22Rv1 (cell line): ENCODE measurements around the gene TMED10.

Source experiments
- ZFX ChIP-seq: fragments of 450-650 bp; IDR thresholded peaks from 2 replicates; pipeline ENCODE4 v1.6.1; 2017; ENCODE audit warnings: antibody characterized with exemption, borderline replicate concordance
- TF ChIP-seq, protein P1 (sequence below): fragments of 450-650 bp; IDR thresholded peaks from 2 replicates; pipeline ENCODE4 v1.5.1; 2017; ENCODE audit warnings: mild to moderate bottlenecking

DNA sequence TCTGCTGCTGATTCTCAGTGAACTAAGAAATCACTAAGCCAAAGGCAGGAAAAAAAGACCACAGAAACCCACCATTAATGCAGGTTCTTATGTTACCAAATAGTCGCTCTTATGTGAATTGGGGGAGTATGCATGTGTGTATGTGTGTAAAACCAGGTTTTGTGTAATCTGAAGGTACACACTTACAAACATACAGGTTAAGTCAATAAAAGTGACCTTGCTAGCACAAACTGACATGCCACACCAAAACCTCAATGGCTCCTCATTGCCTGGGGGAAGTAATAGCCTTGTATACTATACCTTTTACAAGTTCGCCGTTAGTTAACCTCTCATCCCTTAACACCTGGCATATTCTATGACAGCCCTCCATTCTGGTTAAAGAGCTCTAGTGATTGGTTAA lies 29.8 kb upstream of the TMED10 start:
- TF ChIP-seq, protein P1, sequence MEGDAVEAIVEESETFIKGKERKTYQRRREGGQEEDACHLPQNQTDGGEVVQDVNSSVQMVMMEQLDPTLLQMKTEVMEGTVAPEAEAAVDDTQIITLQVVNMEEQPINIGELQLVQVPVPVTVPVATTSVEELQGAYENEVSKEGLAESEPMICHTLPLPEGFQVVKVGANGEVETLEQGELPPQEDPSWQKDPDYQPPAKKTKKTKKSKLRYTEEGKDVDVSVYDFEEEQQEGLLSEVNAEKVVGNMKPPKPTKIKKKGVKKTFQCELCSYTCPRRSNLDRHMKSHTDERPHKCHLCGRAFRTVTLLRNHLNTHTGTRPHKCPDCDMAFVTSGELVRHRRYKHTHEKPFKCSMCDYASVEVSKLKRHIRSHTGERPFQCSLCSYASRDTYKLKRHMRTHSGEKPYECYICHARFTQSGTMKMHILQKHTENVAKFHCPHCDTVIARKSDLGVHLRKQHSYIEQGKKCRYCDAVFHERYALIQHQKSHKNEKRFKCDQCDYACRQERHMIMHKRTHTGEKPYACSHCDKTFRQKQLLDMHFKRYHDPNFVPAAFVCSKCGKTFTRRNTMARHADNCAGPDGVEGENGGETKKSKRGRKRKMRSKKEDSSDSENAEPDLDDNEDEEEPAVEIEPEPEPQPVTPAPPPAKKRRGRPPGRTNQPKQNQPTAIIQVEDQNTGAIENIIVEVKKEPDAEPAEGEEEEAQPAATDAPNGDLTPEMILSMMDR: no peak
- TF ChIP-seq ZFX: no peak
